Testis (tissue), 5 donors: ENCODE measurements around the gene GTPBP4. TPM values are rescaled to one million over a fixed set of nuclear protein-coding genes. Genes with fewer than 3 reads are reported as not detected.

Source experiments
- DNase-seq: peaks from one replicate; pipeline ENCODE4 v3.0.0-alpha.2; 2019
- H3K27ac ChIP-seq, 2 donors: fragments of 200-600 bp; sonication (generic); one replicate each; pipeline ENCODE4 v1.5.1; 2019
- H3K27me3 ChIP-seq: fragments of 200-600 bp; sonication (generic); one replicate; pipeline ENCODE4 v1.5.1; 2019
- H3K36me3 ChIP-seq: fragments of 200-600 bp; sonication (generic); one replicate; pipeline ENCODE4 v1.5.1; 2017; ENCODE audit warnings: low read depth; ENCODE audit errors: missing control alignments
- H3K4me1 ChIP-seq: fragments of 200-600 bp; sonication (generic); one replicate; pipeline ENCODE4 v1.5.1; 2019
- H3K4me3 ChIP-seq, 2 donors: fragments of 200-600 bp; sonication (generic); one replicate each; pipeline ENCODE4 v1.5.1; 2017 to 2019
- H3K9me3 ChIP-seq: fragments of 200-600 bp; sonication (generic); one replicate; pipeline ENCODE4 v1.5.1; 2017
- POLR2A ChIP-seq: fragments of 450-650 bp; IDR thresholded peaks from one replicate; pipeline ENCODE4 v1.6.1; 2017; ENCODE audit warnings: antibody characterized with exemption, mild to moderate bottlenecking, moderate library complexity
- WGBS, 2 donors: methylation state at CpG; one replicate each; pipeline ENCODE4 v1.1.5; 2018; 5-methylcytosine and 5-hydroxymethylcytosine counted together
- intact Hi-C: fragments of 100-400 bp; cut with DNase I; formaldehyde crosslinking; loops from one replicate; pipeline ENCODE4 v1.15.1; 2023; ENCODE audit warnings: low total_unique reads
- long read RNA-seq, 2 donors: transcript quantifications; one replicate each; lab custom pipeline, GENCODE V29; 2026
- polyA plus RNA-seq: library from polyadenylated mRNA; stranded (reverse); fragments of 350-450 nt; fragmentation: Illumina TruSeq; extraction: RNeasy Lipid Tissue Mini Kit (QIAGEN cat#74804); gene quantifications from one replicate; pipeline ENCODE4 v1.2.3, GENCODE V29; 2014; ENCODE audit warnings: low read depth, low replicate concordance; ENCODE audit not compliant: insufficient read depth
- total RNA-seq, 2 donors: library from RNA; depleted of rRNA; stranded (reverse); fragments of >200 nt; gene quantifications; one replicate each; pipeline ENCODE4 v1.2.3, GENCODE V29; 2016
- TF ChIP-seq, protein P1 (sequence below), 3 experiments: fragments of 450-650 bp in 2 of 3; fragments of 200-600 bp in 1 of 3; sonication (generic) in 1 of 3; IDR thresholded peaks; one replicate each; pipeline ENCODE4 v1.5.1; 2016 to 2019; ENCODE audit warnings: antibody characterized with exemption in 3 of 3, mild to moderate bottlenecking in 2 of 3, moderate library complexity in 1 of 3

GTPBP4 gene
- total RNA-seq (10 to 100 TPM; 54.9 to 57.2 TPM), polyA plus RNA-seq (81.8 TPM)
- long read RNA-seq, donor 1, full-length matches to known transcripts = 12 of 35 reads
- long read RNA-seq, donor 1, partial matches to known transcripts = 23 of 35 reads
- long read RNA-seq, donor 1, other reads (novel, unspliced or antisense) = 0 of 35 reads
- long read RNA-seq, donor 2, full-length matches to known transcripts = 10 of 29 reads
- long read RNA-seq, donor 2, partial matches to known transcripts = 19 of 29 reads
- long read RNA-seq, donor 2, other reads (novel, unspliced or antisense) = 0 of 29 reads

DNA sequence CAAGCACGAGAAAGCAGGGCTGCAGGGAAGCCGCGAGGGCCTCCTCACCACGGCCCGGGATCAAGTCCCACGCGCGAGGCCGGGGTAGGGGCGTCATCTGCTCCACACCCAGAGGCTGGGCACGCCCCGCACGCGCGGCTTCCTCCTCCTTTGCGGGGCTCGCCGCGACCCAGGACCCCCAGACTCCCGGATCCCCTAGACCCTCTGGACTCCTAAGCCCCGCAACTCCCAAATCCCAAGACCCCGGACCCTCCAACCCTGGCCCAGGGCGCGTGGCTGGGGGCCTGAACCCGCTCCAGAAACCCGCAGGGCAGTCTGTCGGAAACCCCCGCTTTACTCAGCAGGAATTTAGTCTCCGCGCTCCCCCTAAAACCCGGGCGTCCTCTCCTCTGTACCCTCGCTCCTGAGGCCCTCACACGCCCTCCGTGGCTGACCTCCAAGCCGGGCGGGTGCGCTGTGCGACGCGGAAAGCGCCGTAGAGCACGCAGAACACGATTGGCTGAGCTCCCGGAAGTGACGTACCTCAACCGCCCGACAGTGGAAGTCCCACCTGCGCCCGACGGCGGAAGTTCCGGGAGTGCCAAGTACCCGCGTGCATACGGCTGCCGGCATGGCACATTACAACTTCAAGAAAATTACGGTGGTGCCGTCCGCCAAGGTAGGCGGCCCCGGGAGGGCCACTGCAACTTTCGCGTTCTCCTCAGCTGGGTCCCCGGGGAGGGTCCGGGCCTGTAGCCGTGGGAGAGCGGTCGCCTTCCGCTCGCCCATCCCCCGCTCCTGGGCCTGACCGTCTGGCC, at the start of gene GTPBP4:
TSS of gene GTPBP4 (plus strand) at position 565 of the 797 bp plus-strand sequence. CDS start at position 611, 46 bp downstream.
- peak within 1 kb of the TSS; percentile 87 to 92 for H3K27ac ChIP-seq
- whole genome bisulfite sequencing, 2 donors = 0 to 1% methylated on average over 23 to 72 of the region's 74 CpGs
- intact Hi-C loops = loop anchor here (5.0 kb wide), 1 partner anchor 56 kb away; the partner anchor contains the start of gene LARP4B
- H3K4me3 ChIP-seq = peak within 1 kb of the TSS; percentile 95 to 96
- no peaks in the 10 kb centered on the region for H3K27me3 ChIP-seq
- no peaks in the 10 kb centered on the region for H3K36me3 ChIP-seq
- peak; percentile 100 for DNase-seq
- no peaks in the 10 kb centered on the region for H3K9me3 ChIP-seq
- no peak for TF ChIP-seq POLR2A
- TF ChIP-seq, protein P1, sequence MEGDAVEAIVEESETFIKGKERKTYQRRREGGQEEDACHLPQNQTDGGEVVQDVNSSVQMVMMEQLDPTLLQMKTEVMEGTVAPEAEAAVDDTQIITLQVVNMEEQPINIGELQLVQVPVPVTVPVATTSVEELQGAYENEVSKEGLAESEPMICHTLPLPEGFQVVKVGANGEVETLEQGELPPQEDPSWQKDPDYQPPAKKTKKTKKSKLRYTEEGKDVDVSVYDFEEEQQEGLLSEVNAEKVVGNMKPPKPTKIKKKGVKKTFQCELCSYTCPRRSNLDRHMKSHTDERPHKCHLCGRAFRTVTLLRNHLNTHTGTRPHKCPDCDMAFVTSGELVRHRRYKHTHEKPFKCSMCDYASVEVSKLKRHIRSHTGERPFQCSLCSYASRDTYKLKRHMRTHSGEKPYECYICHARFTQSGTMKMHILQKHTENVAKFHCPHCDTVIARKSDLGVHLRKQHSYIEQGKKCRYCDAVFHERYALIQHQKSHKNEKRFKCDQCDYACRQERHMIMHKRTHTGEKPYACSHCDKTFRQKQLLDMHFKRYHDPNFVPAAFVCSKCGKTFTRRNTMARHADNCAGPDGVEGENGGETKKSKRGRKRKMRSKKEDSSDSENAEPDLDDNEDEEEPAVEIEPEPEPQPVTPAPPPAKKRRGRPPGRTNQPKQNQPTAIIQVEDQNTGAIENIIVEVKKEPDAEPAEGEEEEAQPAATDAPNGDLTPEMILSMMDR (IDR thresholded peaks at IDR 0.05) = peak in 1 of 3 experiments; percentile 24
- peaks cover 7% of the 10 kb centered on the region for H3K4me1 ChIP-seq

GRCh38 chr10:938941-939678, 49.1 kb upstream of the GTPBP4 start:
- no peaks in the 10 kb centered on the region for H3K27me3 ChIP-seq
- no peaks in the 10 kb centered on the region for H3K36me3 ChIP-seq
- TF ChIP-seq POLR2A = no peak
- TF ChIP-seq, protein P1 (IDR thresholded peaks at IDR 0.05) = no peak
- 91 to 93% methylated on average over 10 of the region's 10 CpGs for WGBS, 2 donors
- no peak overlapping the region for H3K4me3 ChIP-seq
- no peaks in the 10 kb centered on the region for H3K9me3 ChIP-seq
- H3K27ac ChIP-seq = no peak overlapping the region
- intact Hi-C loops = no loop called here
- no peaks in the 10 kb centered on the region for H3K4me1 ChIP-seq
- DNase-seq = no peak

- intact Hi-C loops = no loop called here
- no peak overlapping the region for H3K27ac ChIP-seq
- H3K4me3 ChIP-seq = no peak overlapping the region
- WGBS, 2 donors = 86 to 90% methylated on average over 17 of the region's 17 CpGs
- TF ChIP-seq, protein P1 (IDR thresholded peaks at IDR 0.05) = no peak
- no peak for TF ChIP-seq POLR2A
- H3K27me3 ChIP-seq = no peaks in the 10 kb centered on the region
- no peaks in the 10 kb centered on the region for H3K9me3 ChIP-seq
- H3K4me1 ChIP-seq = no peaks in the 10 kb centered on the region
- no peaks in the 10 kb centered on the region for H3K36me3 ChIP-seq
- DNase-seq = no peak
Observed at GRCh38 chr10:943334-944033, 44.8 kb upstream of the GTPBP4 start.

DNA sequence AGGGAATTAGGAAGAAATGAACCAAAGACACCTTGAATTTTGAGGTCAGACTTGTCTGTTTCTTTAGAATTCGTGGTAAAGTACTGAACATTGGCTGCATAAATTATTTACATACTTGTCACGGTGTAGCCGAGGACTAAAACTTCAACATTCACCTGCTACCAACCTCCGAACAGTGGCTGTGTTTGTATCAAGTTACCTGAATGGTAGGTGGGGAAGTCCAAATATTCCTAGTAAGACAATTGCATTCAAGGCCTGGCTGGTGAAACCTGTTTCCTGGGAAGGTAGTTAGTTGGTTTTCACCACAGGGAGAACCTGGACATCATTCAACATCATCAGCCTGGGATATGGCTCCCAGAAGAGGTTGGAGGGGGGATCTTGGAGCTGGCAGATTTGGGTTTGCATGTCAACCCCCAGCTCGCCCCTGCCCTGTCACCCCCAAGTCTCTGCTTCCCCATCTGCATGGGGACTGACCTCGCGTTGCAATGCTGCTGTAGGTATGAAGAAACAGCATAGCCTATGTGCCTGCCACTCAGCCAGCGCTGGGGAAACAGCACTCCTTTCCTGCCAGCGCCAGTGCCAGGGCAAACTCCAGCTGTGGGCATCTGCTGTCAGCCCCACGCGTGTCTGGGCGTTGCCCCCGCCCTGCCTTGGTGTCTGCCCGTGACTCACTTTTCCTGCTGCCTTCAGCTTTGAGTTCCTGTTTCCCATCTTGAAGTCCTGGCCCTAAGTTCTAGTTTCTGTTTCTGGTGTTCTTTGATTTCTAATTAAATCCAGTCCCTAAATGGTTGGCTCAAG, 44.0 kb upstream of the GTPBP4 start:
- H3K4me1 ChIP-seq = no peaks in the 10 kb centered on the region
- H3K27ac ChIP-seq = peak overlapping the region in 1 of 2 donors; percentile 61
- H3K9me3 ChIP-seq = no peaks in the 10 kb centered on the region
- WGBS, 2 donors = 69 to 84% methylated on average over 9 to 14 of the region's 14 CpGs
- DNase-seq = peak; percentile 34
- no peak for TF ChIP-seq POLR2A
- TF ChIP-seq, protein P1 (IDR thresholded peaks at IDR 0.05) = no peak
- no peak overlapping the region for H3K4me3 ChIP-seq
- no peaks in the 10 kb centered on the region for H3K27me3 ChIP-seq
- intact Hi-C loops = no loop called here
- no peaks in the 10 kb centered on the region for H3K36me3 ChIP-seq
